ENCODE data around the gene PSMA3. TPM values are rescaled to one million over a fixed set of nuclear protein-coding genes. Genes with fewer than 3 reads are reported as not detected.

PSMA3 gene
- total RNA-seq, 2 donors from 2014 or later: 279 to 291 TPM

GRCh38 chr14:58213176-58213575 is 31.5 kb upstream of the PSMA3 start:
- H3K27ac Mint-ChIP-seq: no peak overlapping the region
- TF ChIP-seq CTCF (conservative IDR thresholded peaks at IDR 0.05): no peak
- Histone ChIP-seq H3K4me3 (ENCODE audit: low read length) (no peak overlapping the region), H3K27me3 (ENCODE audit: control insufficient read depth, insufficient read depth, low read length, poor library complexity, severe bottlenecking) (no peaks in the 10 kb centered on the region), H3K4me1 (ENCODE audit: control insufficient read depth, insufficient read depth, low read length) (no peaks in the 10 kb centered on the region), H3K9ac (ENCODE audit: extremely low read depth, low read length, poor library complexity, severe bottlenecking) (no peak overlapping the region), H3K27ac (ENCODE audit: low read depth, low read length) (no peak overlapping the region), H3K36me3 (ENCODE audit: control insufficient read depth, insufficient read depth, low read length) (peaks cover 82% of the 10 kb centered on the region), H3K9me3 (ENCODE audit: control insufficient read depth, low read length) (no peaks in the 10 kb centered on the region)
- H3K36me3 Mint-ChIP-seq (ENCODE audit: low read depth): peaks cover 51% of the 10 kb centered on the region
- H3K27me3 Mint-ChIP-seq (ENCODE audit: insufficient read depth): no peaks in the 10 kb centered on the region
- H3K4me3 Mint-ChIP-seq: no peak overlapping the region
- no peaks in the 10 kb centered on the region for H3K4me1 Mint-ChIP-seq
- peaks cover 3% of the 10 kb centered on the region for H3K9me3 Mint-ChIP-seq
- DNase-seq: no peak

GRCh38 chr14:58215191-58215914 is 29.3 kb upstream of the PSMA3 start:
- H3K27me3 Mint-ChIP-seq (ENCODE audit: insufficient read depth): no peaks in the 10 kb centered on the region
- H3K9ac ChIP-seq (ENCODE audit: extremely low read depth, low read length, poor library complexity, severe bottlenecking): no peak overlapping the region
- DNase-seq: no peak
- no peak overlapping the region for H3K27ac Mint-ChIP-seq
- no peaks in the 10 kb centered on the region for H3K4me1 Mint-ChIP-seq
- peaks cover 3% of the 10 kb centered on the region for H3K9me3 Mint-ChIP-seq
- H3K4me1 ChIP-seq (ENCODE audit: control insufficient read depth, insufficient read depth, low read length): no peaks in the 10 kb centered on the region
- H3K36me3 ChIP-seq (ENCODE audit: control insufficient read depth, insufficient read depth, low read length): peaks cover 68% of the 10 kb centered on the region
- H3K4me3 Mint-ChIP-seq: no peak overlapping the region
- H3K27me3 ChIP-seq (ENCODE audit: control insufficient read depth, insufficient read depth, low read length, poor library complexity, severe bottlenecking): no peaks in the 10 kb centered on the region
- peaks cover 41% of the 10 kb centered on the region for H3K36me3 Mint-ChIP-seq (ENCODE audit: low read depth)
- no peak overlapping the region for H3K4me3 ChIP-seq (ENCODE audit: low read length)
- 95 to 100% methylated on average over 1 to 2 of the region's 2 CpGs for WGBS, 2 experiments (ENCODE audit: insufficient coverage in 1 of 2, insufficient read length in 1 of 2)
- H3K27ac ChIP-seq (ENCODE audit: low read depth, low read length): no peak overlapping the region
- H3K9me3 ChIP-seq (ENCODE audit: control insufficient read depth, low read length): no peaks in the 10 kb centered on the region
- no peak for TF ChIP-seq CTCF (conservative IDR thresholded peaks at IDR 0.05)

- no peak for DNase-seq
- Histone ChIP-seq H3K4me3 (ENCODE audit: low read length) (no peak overlapping the region), H3K9ac (ENCODE audit: extremely low read depth, low read length, poor library complexity, severe bottlenecking) (no peak overlapping the region), H3K4me1 (ENCODE audit: control insufficient read depth, insufficient read depth, low read length) (no peaks in the 10 kb centered on the region), H3K27me3 (ENCODE audit: control insufficient read depth, insufficient read depth, low read length, poor library complexity, severe bottlenecking) (no peaks in the 10 kb centered on the region), H3K36me3 (ENCODE audit: control insufficient read depth, insufficient read depth, low read length) (peaks cover 67% of the 10 kb centered on the region), H3K27ac (ENCODE audit: low read depth, low read length) (no peak overlapping the region), H3K9me3 (ENCODE audit: control insufficient read depth, low read length) (no peaks in the 10 kb centered on the region)
- TF ChIP-seq CTCF (conservative IDR thresholded peaks at IDR 0.05): no peak
- H3K4me3 Mint-ChIP-seq: no peak overlapping the region
- peaks cover 3% of the 10 kb centered on the region for H3K9me3 Mint-ChIP-seq
- H3K36me3 Mint-ChIP-seq (ENCODE audit: low read depth): peaks cover 42% of the 10 kb centered on the region
- H3K27ac Mint-ChIP-seq: no peak overlapping the region
- H3K27me3 Mint-ChIP-seq (ENCODE audit: insufficient read depth): no peaks in the 10 kb centered on the region
- no peaks in the 10 kb centered on the region for H3K4me1 Mint-ChIP-seq
- whole genome bisulfite sequencing, 2 experiments (ENCODE audit: insufficient coverage in 1 of 2, insufficient read length in 1 of 2): 88 to 98% methylated on average over 2 of the region's 2 CpGs
Measured at GRCh38 chr14:58216544-58216943, 28.1 kb upstream of the PSMA3 start.
